Thyroid gland (tissue), 4 donors: ENCODE results near the gene KCNMA1. TPM values are rescaled to one million over a fixed set of nuclear protein-coding genes. Genes with fewer than 3 reads are reported as not detected.

Source experiments
- DNase-seq, 2 donors: peaks; one replicate each; pipeline ENCODE4 v3.0.0-alpha.2; 2019
- H3K27ac ChIP-seq, 3 donors: fragments of 200-600 bp; sonication (generic); 1 replicate in 2 of 3; 2 replicates in 1 of 3; pipeline ENCODE4 v1.5.1; 2016 to 2019; ENCODE audit warnings: mild to moderate bottlenecking in 1 of 3, moderate library complexity in 1 of 3
- H3K27me3 ChIP-seq: fragments of 200-600 bp; sonication (generic); one replicate; pipeline ENCODE4 v1.5.1; 2019
- H3K36me3 ChIP-seq, 2 donors: fragments of 200-600 bp; sonication (generic); one replicate each; pipeline ENCODE4 v1.5.1; 2016 to 2019
- H3K4me1 ChIP-seq, 2 donors: fragments of 200-600 bp; sonication (generic); one replicate each; pipeline ENCODE4 v1.5.1; 2017 to 2019
- H3K4me3 ChIP-seq, 3 donors: fragments of 200-600 bp; sonication (generic); replicated peaks in 1 of 3; 1 replicate in 2 of 3; 2 replicates in 1 of 3; pipeline ENCODE4 v1.5.1; 2016; ENCODE audit warnings: mild to moderate bottlenecking in 1 of 3
- H3K9me3 ChIP-seq: fragments of 200-600 bp; sonication (generic); one replicate; pipeline ENCODE4 v1.5.1; 2017
- CTCF ChIP-seq, 6 experiments: fragments of 200-600 bp in 3 of 6; fragments of 450-650 bp in 3 of 6; sonication (generic) in 3 of 6; IDR thresholded peaks; one replicate each; pipeline ENCODE4 v1.5.1; 2016 to 2019; ENCODE audit warnings: antibody characterized with exemption in 6 of 6, mild to moderate bottlenecking in 2 of 6, inconsistent platforms in 1 of 6, moderate library complexity in 1 of 6
- POLR2A ChIP-seq, 2 donors: fragments of 450-650 bp; IDR thresholded peaks; one replicate each; pipeline ENCODE4 v1.6.1; 2017; ENCODE audit warnings: antibody characterized with exemption in 2 of 2, mild to moderate bottlenecking in 2 of 2, moderate library complexity in 1 of 2
- WGBS, 2 donors: methylation state at CpG; one replicate each; pipeline ENCODE4 v1.1.5; 2017; 5-methylcytosine and 5-hydroxymethylcytosine counted together
- intact Hi-C: fragments of 100-400 bp; cut with DNase I; formaldehyde crosslinking; loops from one replicate; pipeline ENCODE4 v1.15.1; 2023
- total RNA-seq, 4 donors: library from RNA; depleted of rRNA; stranded (reverse); fragments of >200 nt; gene quantifications; one replicate each; pipeline ENCODE4 v1.2.3, GENCODE V29; 2016

The KCNMA1 gene
- total RNA-seq, 4 donors from 2014 or later, result 2.5 to 5.1 (median 3.6) TPM

DNA sequence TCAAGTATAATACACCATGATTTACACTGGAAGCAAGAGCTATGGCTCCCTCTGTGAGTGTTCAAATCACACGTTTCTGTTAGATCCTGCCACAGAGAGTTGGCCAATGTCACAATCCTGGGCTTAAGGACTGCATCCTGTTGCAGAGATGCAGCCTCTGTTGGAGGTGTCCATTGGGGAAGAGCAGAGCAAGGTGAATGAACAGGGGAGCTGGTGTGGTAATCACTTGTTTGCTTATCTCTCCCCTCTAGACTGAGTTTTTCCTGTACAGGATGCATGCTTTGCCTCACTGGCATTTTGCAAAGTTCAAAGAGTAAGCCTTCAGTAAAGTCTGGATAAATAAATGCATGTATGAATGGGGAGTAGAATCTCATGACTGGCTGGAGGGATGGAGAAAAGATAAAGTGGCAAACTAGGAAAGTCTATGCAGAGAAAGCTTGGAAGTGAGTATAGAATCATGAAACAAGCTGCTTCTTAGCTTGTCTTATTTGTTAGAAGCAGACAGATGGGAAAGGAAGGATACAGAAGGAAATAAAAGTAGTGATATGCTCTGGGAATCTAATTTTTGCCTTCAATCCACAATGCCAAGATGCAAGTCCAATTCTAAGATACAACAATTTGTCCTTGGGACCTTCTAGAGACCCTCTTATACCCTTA is 605.9 kb downstream of the KCNMA1 start:
- intact Hi-C loops, result loop anchor here (10.0 kb wide), 1 partner anchor 83 kb away; no protein-coding TSS in a partner anchor
- H3K27me3 ChIP-seq, result no peaks in the 10 kb centered on the region
- no peak overlapping the region for H3K4me3 ChIP-seq
- 79% methylated on average over 1 of the region's 1 CpG for WGBS, 2 donors
- H3K27ac ChIP-seq, result no peak overlapping the region
- no peak for DNase-seq
- no peaks in the 10 kb centered on the region for H3K4me1 ChIP-seq
- TF ChIP-seq CTCF (IDR thresholded peaks at IDR 0.05), result no peak
- no peak for TF ChIP-seq POLR2A (IDR thresholded peaks at IDR 0.05)
- no peaks in the 10 kb centered on the region for H3K36me3 ChIP-seq
- H3K9me3 ChIP-seq, result no peaks in the 10 kb centered on the region

- TF ChIP-seq CTCF (IDR thresholded peaks at IDR 0.05), result no peak
- TF ChIP-seq POLR2A (IDR thresholded peaks at IDR 0.05), result no peak
- Histone ChIP-seq H3K27ac (no peak overlapping the region), H3K4me1 (no peaks in the 10 kb centered on the region), H3K27me3 (no peaks in the 10 kb centered on the region), H3K4me3 (no peak overlapping the region), H3K36me3 (no peaks in the 10 kb centered on the region), H3K9me3 (no peaks in the 10 kb centered on the region)
- WGBS, 2 donors, result 56 to 79% methylated on average over 2 of the region's 2 CpGs
- intact Hi-C loops, result loop anchor here (10.0 kb wide), 1 partner anchor 84 kb away; no protein-coding TSS in a partner anchor
- no peak for DNase-seq
These were observed 606.6 kb downstream of the KCNMA1 start for GRCh38 chr10:77030974-77031373.

DNA sequence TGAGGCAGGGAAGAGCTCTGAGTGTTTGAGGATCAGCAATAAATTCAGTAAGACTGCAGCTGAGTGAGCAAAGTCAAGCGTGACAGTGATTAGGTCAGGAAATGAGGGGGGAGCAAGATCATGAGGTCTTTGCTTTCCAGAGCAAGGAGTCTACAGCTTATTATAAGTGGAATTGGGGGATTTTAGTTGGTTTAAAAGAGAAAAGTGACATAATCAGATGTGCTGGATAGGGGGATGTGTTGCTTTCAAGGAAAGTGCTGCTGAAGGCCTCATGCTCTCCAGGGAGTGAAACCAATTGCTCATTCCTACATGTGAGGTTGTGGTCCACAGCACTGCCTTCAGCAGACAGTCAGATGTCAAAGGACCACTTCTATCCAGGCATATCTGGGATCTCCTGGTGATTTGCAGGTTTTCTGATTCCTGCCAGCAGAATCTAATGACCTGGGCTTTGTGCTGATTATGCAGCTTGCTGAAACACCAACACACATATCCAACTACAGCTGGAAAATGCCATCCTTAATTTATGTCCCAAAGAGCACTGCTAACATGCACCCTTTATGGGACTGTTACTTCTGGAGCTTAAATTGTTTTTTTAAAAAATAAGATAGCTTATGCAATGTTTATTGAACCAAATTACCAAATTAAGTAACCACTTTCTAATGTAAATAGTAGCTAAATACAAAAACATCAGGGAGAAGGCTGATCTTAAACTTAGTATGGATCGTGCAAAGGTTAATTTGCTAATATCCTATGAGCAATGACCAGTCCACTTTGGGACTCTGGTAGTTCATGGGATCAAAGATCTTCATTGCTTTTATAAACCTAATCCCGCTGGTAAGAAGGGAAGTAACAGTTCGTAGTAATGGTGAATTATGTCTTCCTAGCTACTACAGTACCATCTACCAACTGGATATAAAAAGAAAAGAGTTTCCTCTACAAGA is 607.6 kb downstream of the KCNMA1 start:
- H3K4me3 ChIP-seq, result no peak overlapping the region
- intact Hi-C loops, result loop anchor here (10.0 kb wide), 1 partner anchor 85 kb away; no protein-coding TSS in a partner anchor
- TF ChIP-seq CTCF (IDR thresholded peaks at IDR 0.05) (no peak), POLR2A (IDR thresholded peaks at IDR 0.05) (no peak)
- DNase-seq, result no peak
- no peaks in the 10 kb centered on the region for H3K4me1 ChIP-seq
- no peaks in the 10 kb centered on the region for H3K36me3 ChIP-seq
- H3K27ac ChIP-seq, result no peak overlapping the region
- H3K27me3 ChIP-seq, result no peaks in the 10 kb centered on the region
- WGBS, 2 donors, result 85% methylated on average over 4 of the region's 4 CpGs
- no peaks in the 10 kb centered on the region for H3K9me3 ChIP-seq

DNA sequence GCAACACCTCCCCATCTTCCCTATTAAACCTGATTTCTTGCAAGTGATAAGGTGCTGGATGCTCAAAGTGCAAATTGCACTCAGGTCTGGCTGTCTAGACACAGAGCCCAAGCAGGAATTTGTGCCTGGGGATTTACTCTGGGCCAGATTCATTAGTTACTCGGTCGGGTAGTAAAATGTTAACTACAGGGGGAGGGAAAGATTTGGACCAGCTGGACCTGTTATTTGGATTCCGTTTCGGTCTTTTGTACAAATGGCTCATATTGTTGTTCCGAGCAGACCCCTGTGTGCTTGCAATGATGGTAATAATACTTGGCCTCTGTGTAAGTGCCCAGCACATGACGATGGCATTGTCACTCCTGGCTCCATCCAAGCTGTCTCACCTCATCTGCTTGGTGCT is 609.6 kb downstream of the KCNMA1 start:
- no peaks in the 10 kb centered on the region for H3K27me3 ChIP-seq
- H3K27ac ChIP-seq, result no peak overlapping the region
- H3K4me3 ChIP-seq, result no peak overlapping the region
- no peaks in the 10 kb centered on the region for H3K9me3 ChIP-seq
- no peak for TF ChIP-seq CTCF (IDR thresholded peaks at IDR 0.05)
- TF ChIP-seq POLR2A (IDR thresholded peaks at IDR 0.05), result no peak
- 89 to 93% methylated on average over 6 of the region's 6 CpGs for WGBS, 2 donors
- no peaks in the 10 kb centered on the region for H3K36me3 ChIP-seq
- H3K4me1 ChIP-seq, result no peaks in the 10 kb centered on the region
- no peak for DNase-seq
- intact Hi-C loops, result no loop called here

GRCh38 chr10:77027576-77027975 is 610.0 kb downstream of the KCNMA1 start:
- Histone ChIP-seq H3K4me3 (no peak overlapping the region), H3K27me3 (no peaks in the 10 kb centered on the region), H3K27ac (no peak overlapping the region), H3K9me3 (no peaks in the 10 kb centered on the region), H3K4me1 (no peaks in the 10 kb centered on the region), H3K36me3 (no peaks in the 10 kb centered on the region)
- 80 to 91% methylated on average over 9 of the region's 9 CpGs for WGBS, 2 donors
- DNase-seq, result no peak
- TF ChIP-seq POLR2A (IDR thresholded peaks at IDR 0.05), result no peak
- no peak for TF ChIP-seq CTCF (IDR thresholded peaks at IDR 0.05)
- intact Hi-C loops, result no loop called here
